ENCODE data around the gene HVCN1.

The HVCN1 gene

GRCh38 chr12:110698171-110698902 lies 9.4 kb upstream of the HVCN1 start:
- peak; percentile 92 for DNase-seq

- DNase-seq = peak; percentile 17 to 42
Measured at GRCh38 chr12:110697236-110697635, 8.3 kb upstream of the HVCN1 start.

- DNase-seq = no peak
Measured at GRCh38 chr12:110696283-110696682, 7.4 kb upstream of the HVCN1 start.

GRCh38 chr12:110694330-110694901 lies 5.5 kb upstream of the HVCN1 start:
- DNase-seq = peak; percentile 81 to 85

- DNase-seq = peak; percentile 84 to 91
Measured at GRCh38 chr12:110693731-110694130, 4.8 kb upstream of the HVCN1 start.

GRCh38 chr12:110690127-110690430 lies 1.2 kb upstream of the HVCN1 start:
- DNase-seq = no peak

GRCh38 chr12:110689281-110690126 lies 589 bp upstream of the HVCN1 start:
- peak; percentile 69 to 95 for DNase-seq

GRCh38 chr12:110687396-110688169 lies 1.3 kb downstream of the HVCN1 start:
- DNase-seq = peak; percentile 11 to 46

GRCh38 chr12:110686294-110686903 lies 2.5 kb downstream of the HVCN1 start:
- DNase-seq = no peak

- no peak for DNase-seq
Measured at GRCh38 chr12:110684312-110684836, 4.5 kb downstream of the HVCN1 start.

GRCh38 chr12:110683888-110684287 lies 5.0 kb downstream of the HVCN1 start:
- DNase-seq = no peak

GRCh38 chr12:110680032-110680431 lies 8.9 kb downstream of the HVCN1 start:
- no peak for DNase-seq

GRCh38 chr12:110679201-110679600 lies 9.7 kb downstream of the HVCN1 start:
- DNase-seq = no peak

GRCh38 chr12:110677982-110678381 lies 10.9 kb downstream of the HVCN1 start:
- no peak for DNase-seq

GRCh38 chr12:110677206-110677911 lies 11.6 kb downstream of the HVCN1 start:
- peak; percentile 50 to 62 for DNase-seq

GRCh38 chr12:110676171-110676570 lies 12.7 kb downstream of the HVCN1 start:
- no peak for DNase-seq

- DNase-seq = peak; percentile 16 to 78
Measured at GRCh38 chr12:110670161-110670701, 18.7 kb downstream of the HVCN1 start.

GRCh38 chr12:110669193-110669502 lies 19.8 kb downstream of the HVCN1 start:
- no peak for DNase-seq

GRCh38 chr12:110668480-110669192 lies 20.3 kb downstream of the HVCN1 start:
- DNase-seq = no peak

- DNase-seq = no peak
Measured at GRCh38 chr12:110667671-110668070, 21.2 kb downstream of the HVCN1 start.

- no peak for DNase-seq
Measured at GRCh38 chr12:110666892-110667291, 22.0 kb downstream of the HVCN1 start.

Measured in inflammatory macrophage treated with lipopolysaccharide for 1 hour (primary cell).